GM23338 (cell line): ENCODE data around the gene VSIR. TPM values are rescaled to one million over a fixed set of nuclear protein-coding genes. Genes with fewer than 3 reads are reported as not detected.

ENCODE experiments used
- ATAC-seq: fragments of 200-7000 bp; cut with Tn5 transposase; 3 replicates; pipeline ENCODE4 v1.9.1; 2020
- DNase-seq: peaks from one replicate; pipeline ENCODE4 v3.0.0-alpha.2; 2015; ENCODE audit warnings: low spot score
- H2AFZ ChIP-seq: fragments of 200-600 bp; sonication (generic); 2 replicates; pipeline ENCODE4 v1.8.0; 2016; ENCODE audit warnings: antibody characterized with exemption, mild to moderate bottlenecking, moderate library complexity
- H3F3A ChIP-seq: fragments of 200-600 bp; sonication (generic); replicated peaks from 2 replicates; pipeline ENCODE4 v1.8.0; 2017; ENCODE audit warnings: antibody characterized with exemption, mixed run types, low read depth
- H3K27ac ChIP-seq: fragments of 200-600 bp; sonication (generic); 2 replicates; pipeline ENCODE4 v1.6.1; 2016; ENCODE audit warnings: low read depth
- H3K27me3 ChIP-seq: fragments of 200-600 bp; sonication (generic); 2 replicates; pipeline ENCODE4 v1.8.0; 2016; ENCODE audit warnings: mild to moderate bottlenecking, mixed run types, moderate library complexity; ENCODE audit not compliant: insufficient read depth
- H3K36me3 ChIP-seq: fragments of 200-600 bp; sonication (generic); 2 replicates; pipeline ENCODE4 v1.8.0; 2016; ENCODE audit warnings: mild to moderate bottlenecking; ENCODE audit not compliant: insufficient read depth
- H3K4me1 ChIP-seq: fragments of 200-600 bp; sonication (generic); 2 replicates; pipeline ENCODE4 v1.8.0; 2016; ENCODE audit warnings: mild to moderate bottlenecking, moderate library complexity; ENCODE audit not compliant: insufficient read depth
- H3K4me2 ChIP-seq: fragments of 200-600 bp; sonication (generic); 2 replicates; pipeline ENCODE4 v1.7.1; 2017; ENCODE audit warnings: mixed run types
- H3K4me3 ChIP-seq: fragments of 200-600 bp; sonication (generic); 2 replicates; pipeline ENCODE4 v1.6.1; 2016; ENCODE audit warnings: mixed run types
- H3K79me2 ChIP-seq: fragments of 200-600 bp; sonication (generic); replicated peaks from 2 replicates; pipeline ENCODE4 v1.8.0; 2017; ENCODE audit warnings: mild to moderate bottlenecking; ENCODE audit not compliant: insufficient read depth
- H3K9me2 ChIP-seq: fragments of 200-600 bp; sonication (generic); 2 replicates; pipeline ENCODE4 v1.8.0; 2017; ENCODE audit not compliant: insufficient read depth
- H4K20me1 ChIP-seq: fragments of 200-600 bp; sonication (generic); replicated peaks from 2 replicates; pipeline ENCODE4 v1.8.0; 2017; ENCODE audit warnings: mild to moderate bottlenecking; ENCODE audit not compliant: insufficient read depth
- H3K27ac Mint-ChIP-seq: 2 replicates; pipeline ENCODE4 v1.8.0; 2020; ENCODE audit warnings: inconsistent platforms, mild to moderate bottlenecking, moderate library complexity, mixed read lengths
- H3K27me3 Mint-ChIP-seq: 3 replicates; pipeline ENCODE4 v1.8.0; 2022; ENCODE audit warnings: low read depth, mild to moderate bottlenecking, moderate library complexity, mixed read lengths, inconsistent platforms; ENCODE audit not compliant: insufficient read depth, poor library complexity
- H3K36me3 Mint-ChIP-seq: 3 replicates; pipeline ENCODE4 v1.8.0; 2021; ENCODE audit warnings: low read depth, mild to moderate bottlenecking, inconsistent platforms, moderate library complexity, mixed read lengths
- H3K4me1 Mint-ChIP-seq: 3 replicates; pipeline ENCODE4 v1.8.0; 2020; ENCODE audit warnings: mild to moderate bottlenecking, inconsistent platforms, mixed read lengths
- H3K4me3 Mint-ChIP-seq: 3 replicates; pipeline ENCODE4 v1.8.0; 2021; ENCODE audit warnings: moderate library complexity, mild to moderate bottlenecking, inconsistent platforms, mixed read lengths
- H3K9me3 Mint-ChIP-seq: 3 replicates; pipeline ENCODE4 v1.8.0; 2020; ENCODE audit warnings: moderate library complexity, mild to moderate bottlenecking, inconsistent platforms, mixed read lengths
- CREB1 ChIP-seq: fragments of 250-450 bp; sonication (Bioruptor Pico); IDR thresholded peaks from 2 replicates; pipeline ENCODE4 v1.5.0; 2020; ENCODE audit warnings: low read depth, mild to moderate bottlenecking, moderate library complexity
- ETS1 ChIP-seq: IDR thresholded peaks from 2 replicates; pipeline ENCODE4 v1.6.1; 2016; ENCODE audit warnings: antibody characterized with exemption
- EZH2 ChIP-seq: fragments of 200-600 bp; sonication (generic); IDR thresholded peaks from one replicate; pipeline ENCODE4 v1.8.0; 2017; ENCODE audit warnings: antibody characterized with exemption, mild to moderate bottlenecking, low read depth; ENCODE audit not compliant: unreplicated experiment
- EZH2phosphoT487 ChIP-seq: fragments of 200-600 bp; sonication (generic); IDR thresholded peaks from one replicate; pipeline ENCODE4 v1.8.1; 2018; ENCODE audit warnings: antibody characterized with exemption; ENCODE audit not compliant: unreplicated experiment
- JUNB ChIP-seq: IDR thresholded peaks from one replicate; pipeline ENCODE4 v1.6.1; 2016; ENCODE audit warnings: antibody characterized with exemption; ENCODE audit not compliant: unreplicated experiment
- NANOG ChIP-seq: IDR thresholded peaks from 2 replicates; pipeline ENCODE4 v1.6.1; 2016; ENCODE audit warnings: antibody characterized with exemption, borderline replicate concordance
- POLR2AphosphoS5 ChIP-seq: IDR thresholded peaks from 2 replicates; pipeline ENCODE4 v1.6.1; 2016; ENCODE audit warnings: antibody characterized with exemption, low read depth
- STAT1 ChIP-seq: IDR thresholded peaks from one replicate; pipeline ENCODE4 v1.6.1; 2016; ENCODE audit warnings: antibody characterized with exemption; ENCODE audit not compliant: unreplicated experiment
- ZNF114 ChIP-seq: fragments of 250-450 bp; sonication (Bioruptor Pico); IDR thresholded peaks from 2 replicates; pipeline ENCODE4 v1.5.0; 2020; ENCODE audit warnings: mild to moderate bottlenecking, moderate library complexity
- ZNF331 ChIP-seq: fragments of 250-450 bp; sonication (Bioruptor Pico); IDR thresholded peaks from 2 replicates; pipeline ENCODE4 v1.5.0; 2020; ENCODE audit warnings: low read depth, mild to moderate bottlenecking, moderate library complexity
- polyA plus RNA-seq: library from polyadenylated mRNA; unstranded; fragments of >200 nt; fragmentation: Nextera tagmentation; extraction: Ambion mirVana; gene quantifications from 2 replicates; pipeline ENCODE4 v1.2.1, GENCODE V29; 2016
- total RNA-seq: library from RNA; depleted of rRNA; stranded (reverse); fragments of >200 nt; shearing (Covaris generic); gene quantifications from 2 replicates; pipeline ENCODE4 v1.2.3, GENCODE V29; 2014
- TF ChIP-seq, protein P1 (sequence below): fragments of 250-450 bp; sonication (Bioruptor Pico); IDR thresholded peaks from 2 replicates; pipeline ENCODE4 v1.5.0; 2020; ENCODE audit warnings: mild to moderate bottlenecking, moderate library complexity
- TF ChIP-seq, protein P2 (sequence below): IDR thresholded peaks from one replicate; pipeline ENCODE4 v1.6.1; 2018; ENCODE audit warnings: antibody characterized with exemption; ENCODE audit not compliant: unreplicated experiment
- TF ChIP-seq, protein P3 (sequence below), 2 experiments: fragments of 200-600 bp in 1 of 2; sonication (generic) in 1 of 2; conservative IDR thresholded peaks; 2 replicates each; pipeline versions ENCODE4 v1.5.1 to v1.6.1; 2016 to 2017; ENCODE audit warnings: antibody characterized with exemption in 2 of 2, low read depth in 2 of 2, mild to moderate bottlenecking in 2 of 2, moderate library complexity in 1 of 2

Gene VSIR
- total and polyA plus RNA-seq, 2 experiments from 2014 or later: 0.10 to 0.74 TPM

DNA sequence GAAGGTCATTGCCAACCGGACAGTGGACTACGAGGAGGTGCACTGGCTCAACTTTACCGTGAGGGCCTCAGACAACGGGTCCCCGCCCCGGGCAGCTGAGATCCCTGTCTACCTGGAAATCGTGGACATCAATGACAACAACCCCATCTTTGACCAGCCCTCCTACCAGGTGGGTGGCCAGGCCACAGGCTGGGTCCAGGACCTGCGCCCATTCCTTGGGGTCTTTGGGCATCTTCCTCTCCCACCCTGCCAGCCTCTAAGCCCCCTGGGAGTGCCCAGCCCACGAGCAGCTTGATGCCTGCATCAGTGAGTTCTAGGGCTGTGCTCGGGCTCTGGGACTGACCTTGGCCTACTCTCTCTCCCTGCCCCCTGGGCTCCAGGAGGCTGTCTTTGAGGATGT, 25.8 kb upstream of the VSIR start:
- Mint-ChIP-seq H3K27ac (no peak overlapping the region), H3K9me3 (no peaks in the 10 kb centered on the region), H3K36me3 (no peaks in the 10 kb centered on the region), H3K4me3 (no peak overlapping the region), H3K4me1 (no peaks in the 10 kb centered on the region), H3K27me3 (peaks cover 9% of the 10 kb centered on the region)
- no peaks in the 10 kb centered on the region for H3K36me3 ChIP-seq
- no peak overlapping the region for H3K27ac ChIP-seq
- H3K4me3 ChIP-seq: no peak overlapping the region
- DNase-seq (no peak), ATAC-seq (no peak)
- no peaks in the 10 kb centered on the region for H3K9me2 ChIP-seq
- H2AFZ ChIP-seq: no peak overlapping the region
- no peak overlapping the region for H3K4me2 ChIP-seq
- no peaks in the 10 kb centered on the region for H3K4me1 ChIP-seq
- H3F3A ChIP-seq: no peaks in the 10 kb centered on the region
- TF ChIP-seq JUNB (no peak), NANOG (no peak), EZH2phosphoT487 (no peak), ETS1 (no peak), EZH2 (no peak), CREB1 (CRISPR knock-in tag) (no peak), POLR2AphosphoS5 (no peak), STAT1 (no peak), ZNF114 (CRISPR knock-in tag) (no peak), ZNF331 (CRISPR knock-in tag) (no peak)
- TF ChIP-seq, protein P1, sequence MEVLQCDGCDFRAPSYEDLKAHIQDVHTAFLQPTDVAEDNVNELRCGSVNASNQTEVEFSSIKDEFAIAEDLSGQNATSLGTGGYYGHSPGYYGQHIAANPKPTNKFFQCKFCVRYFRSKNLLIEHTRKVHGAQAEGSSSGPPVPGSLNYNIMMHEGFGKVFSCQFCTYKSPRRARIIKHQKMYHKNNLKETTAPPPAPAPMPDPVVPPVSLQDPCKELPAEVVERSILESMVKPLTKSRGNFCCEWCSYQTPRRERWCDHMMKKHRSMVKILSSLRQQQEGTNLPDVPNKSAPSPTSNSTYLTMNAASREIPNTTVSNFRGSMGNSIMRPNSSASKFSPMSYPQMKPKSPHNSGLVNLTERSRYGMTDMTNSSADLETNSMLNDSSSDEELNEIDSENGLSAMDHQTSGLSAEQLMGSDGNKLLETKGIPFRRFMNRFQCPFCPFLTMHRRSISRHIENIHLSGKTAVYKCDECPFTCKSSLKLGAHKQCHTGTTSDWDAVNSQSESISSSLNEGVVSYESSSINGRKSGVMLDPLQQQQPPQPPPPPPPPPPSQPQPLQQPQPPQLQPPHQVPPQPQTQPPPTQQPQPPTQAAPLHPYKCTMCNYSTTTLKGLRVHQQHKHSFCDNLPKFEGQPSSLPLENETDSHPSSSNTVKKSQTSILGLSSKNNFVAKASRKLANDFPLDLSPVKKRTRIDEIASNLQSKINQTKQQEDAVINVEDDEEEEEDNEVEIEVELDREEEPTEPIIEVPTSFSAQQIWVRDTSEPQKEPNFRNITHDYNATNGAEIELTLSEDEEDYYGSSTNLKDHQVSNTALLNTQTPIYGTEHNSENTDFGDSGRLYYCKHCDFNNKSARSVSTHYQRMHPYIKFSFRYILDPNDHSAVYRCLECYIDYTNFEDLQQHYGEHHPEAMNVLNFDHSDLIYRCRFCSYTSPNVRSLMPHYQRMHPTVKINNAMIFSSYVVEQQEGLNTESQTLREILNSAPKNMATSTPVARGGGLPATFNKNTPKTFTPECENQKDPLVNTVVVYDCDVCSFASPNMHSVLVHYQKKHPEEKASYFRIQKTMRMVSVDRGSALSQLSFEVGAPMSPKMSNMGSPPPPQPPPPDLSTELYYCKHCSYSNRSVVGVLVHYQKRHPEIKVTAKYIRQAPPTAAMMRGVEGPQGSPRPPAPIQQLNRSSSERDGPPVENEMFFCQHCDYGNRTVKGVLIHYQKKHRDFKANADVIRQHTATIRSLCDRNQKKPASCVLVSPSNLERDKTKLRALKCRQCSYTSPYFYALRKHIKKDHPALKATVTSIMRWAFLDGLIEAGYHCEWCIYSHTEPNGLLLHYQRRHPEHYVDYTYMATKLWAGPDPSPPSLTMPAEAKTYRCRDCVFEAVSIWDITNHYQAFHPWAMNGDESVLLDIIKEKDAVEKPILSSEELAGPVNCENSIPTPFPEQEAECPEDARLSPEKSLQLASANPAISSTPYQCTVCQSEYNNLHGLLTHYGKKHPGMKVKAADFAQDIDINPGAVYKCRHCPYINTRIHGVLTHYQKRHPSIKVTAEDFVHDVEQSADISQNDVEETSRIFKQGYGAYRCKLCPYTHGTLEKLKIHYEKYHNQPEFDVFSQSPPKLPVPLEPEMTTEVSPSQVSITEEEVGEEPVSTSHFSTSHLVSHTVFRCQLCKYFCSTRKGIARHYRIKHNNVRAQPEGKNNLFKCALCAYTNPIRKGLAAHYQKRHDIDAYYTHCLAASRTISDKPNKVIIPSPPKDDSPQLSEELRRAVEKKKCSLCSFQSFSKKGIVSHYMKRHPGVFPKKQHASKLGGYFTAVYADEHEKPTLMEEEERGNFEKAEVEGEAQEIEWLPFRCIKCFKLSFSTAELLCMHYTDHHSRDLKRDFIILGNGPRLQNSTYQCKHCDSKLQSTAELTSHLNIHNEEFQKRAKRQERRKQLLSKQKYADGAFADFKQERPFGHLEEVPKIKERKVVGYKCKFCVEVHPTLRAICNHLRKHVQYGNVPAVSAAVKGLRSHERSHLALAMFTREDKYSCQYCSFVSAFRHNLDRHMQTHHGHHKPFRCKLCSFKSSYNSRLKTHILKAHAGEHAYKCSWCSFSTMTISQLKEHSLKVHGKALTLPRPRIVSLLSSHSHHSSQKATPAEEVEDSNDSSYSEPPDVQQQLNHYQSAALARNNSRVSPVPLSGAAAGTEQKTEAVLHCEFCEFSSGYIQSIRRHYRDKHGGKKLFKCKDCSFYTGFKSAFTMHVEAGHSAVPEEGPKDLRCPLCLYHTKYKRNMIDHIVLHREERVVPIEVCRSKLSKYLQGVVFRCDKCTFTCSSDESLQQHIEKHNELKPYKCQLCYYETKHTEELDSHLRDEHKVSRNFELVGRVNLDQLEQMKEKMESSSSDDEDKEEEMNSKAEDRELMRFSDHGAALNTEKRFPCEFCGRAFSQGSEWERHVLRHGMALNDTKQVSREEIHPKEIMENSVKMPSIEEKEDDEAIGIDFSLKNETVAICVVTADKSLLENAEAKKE (CRISPR knock-in tag): no peak
- TF ChIP-seq, protein P2, sequence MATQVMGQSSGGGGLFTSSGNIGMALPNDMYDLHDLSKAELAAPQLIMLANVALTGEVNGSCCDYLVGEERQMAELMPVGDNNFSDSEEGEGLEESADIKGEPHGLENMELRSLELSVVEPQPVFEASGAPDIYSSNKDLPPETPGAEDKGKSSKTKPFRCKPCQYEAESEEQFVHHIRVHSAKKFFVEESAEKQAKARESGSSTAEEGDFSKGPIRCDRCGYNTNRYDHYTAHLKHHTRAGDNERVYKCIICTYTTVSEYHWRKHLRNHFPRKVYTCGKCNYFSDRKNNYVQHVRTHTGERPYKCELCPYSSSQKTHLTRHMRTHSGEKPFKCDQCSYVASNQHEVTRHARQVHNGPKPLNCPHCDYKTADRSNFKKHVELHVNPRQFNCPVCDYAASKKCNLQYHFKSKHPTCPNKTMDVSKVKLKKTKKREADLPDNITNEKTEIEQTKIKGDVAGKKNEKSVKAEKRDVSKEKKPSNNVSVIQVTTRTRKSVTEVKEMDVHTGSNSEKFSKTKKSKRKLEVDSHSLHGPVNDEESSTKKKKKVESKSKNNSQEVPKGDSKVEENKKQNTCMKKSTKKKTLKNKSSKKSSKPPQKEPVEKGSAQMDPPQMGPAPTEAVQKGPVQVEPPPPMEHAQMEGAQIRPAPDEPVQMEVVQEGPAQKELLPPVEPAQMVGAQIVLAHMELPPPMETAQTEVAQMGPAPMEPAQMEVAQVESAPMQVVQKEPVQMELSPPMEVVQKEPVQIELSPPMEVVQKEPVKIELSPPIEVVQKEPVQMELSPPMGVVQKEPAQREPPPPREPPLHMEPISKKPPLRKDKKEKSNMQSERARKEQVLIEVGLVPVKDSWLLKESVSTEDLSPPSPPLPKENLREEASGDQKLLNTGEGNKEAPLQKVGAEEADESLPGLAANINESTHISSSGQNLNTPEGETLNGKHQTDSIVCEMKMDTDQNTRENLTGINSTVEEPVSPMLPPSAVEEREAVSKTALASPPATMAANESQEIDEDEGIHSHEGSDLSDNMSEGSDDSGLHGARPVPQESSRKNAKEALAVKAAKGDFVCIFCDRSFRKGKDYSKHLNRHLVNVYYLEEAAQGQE: no peak
- TF ChIP-seq, protein P3, sequence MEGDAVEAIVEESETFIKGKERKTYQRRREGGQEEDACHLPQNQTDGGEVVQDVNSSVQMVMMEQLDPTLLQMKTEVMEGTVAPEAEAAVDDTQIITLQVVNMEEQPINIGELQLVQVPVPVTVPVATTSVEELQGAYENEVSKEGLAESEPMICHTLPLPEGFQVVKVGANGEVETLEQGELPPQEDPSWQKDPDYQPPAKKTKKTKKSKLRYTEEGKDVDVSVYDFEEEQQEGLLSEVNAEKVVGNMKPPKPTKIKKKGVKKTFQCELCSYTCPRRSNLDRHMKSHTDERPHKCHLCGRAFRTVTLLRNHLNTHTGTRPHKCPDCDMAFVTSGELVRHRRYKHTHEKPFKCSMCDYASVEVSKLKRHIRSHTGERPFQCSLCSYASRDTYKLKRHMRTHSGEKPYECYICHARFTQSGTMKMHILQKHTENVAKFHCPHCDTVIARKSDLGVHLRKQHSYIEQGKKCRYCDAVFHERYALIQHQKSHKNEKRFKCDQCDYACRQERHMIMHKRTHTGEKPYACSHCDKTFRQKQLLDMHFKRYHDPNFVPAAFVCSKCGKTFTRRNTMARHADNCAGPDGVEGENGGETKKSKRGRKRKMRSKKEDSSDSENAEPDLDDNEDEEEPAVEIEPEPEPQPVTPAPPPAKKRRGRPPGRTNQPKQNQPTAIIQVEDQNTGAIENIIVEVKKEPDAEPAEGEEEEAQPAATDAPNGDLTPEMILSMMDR (conservative IDR thresholded peaks at IDR 0.05; ENCODE audit: low read depth in 2 of 2): no peak
- H4K20me1 ChIP-seq: no peaks in the 10 kb centered on the region
- H3K79me2 ChIP-seq: no peaks in the 10 kb centered on the region
- H3K27me3 ChIP-seq: no peaks in the 10 kb centered on the region
